C1 segment of cervical spinal cord (tissue), 14 donors: ENCODE data around the gene OR2B6.

Experiments
- DNase-seq, 14 donors: peaks; one replicate each; lab custom pipeline; 2025; lab: John Stamatoyannopoulos, UW

Gene OR2B6

DNA sequence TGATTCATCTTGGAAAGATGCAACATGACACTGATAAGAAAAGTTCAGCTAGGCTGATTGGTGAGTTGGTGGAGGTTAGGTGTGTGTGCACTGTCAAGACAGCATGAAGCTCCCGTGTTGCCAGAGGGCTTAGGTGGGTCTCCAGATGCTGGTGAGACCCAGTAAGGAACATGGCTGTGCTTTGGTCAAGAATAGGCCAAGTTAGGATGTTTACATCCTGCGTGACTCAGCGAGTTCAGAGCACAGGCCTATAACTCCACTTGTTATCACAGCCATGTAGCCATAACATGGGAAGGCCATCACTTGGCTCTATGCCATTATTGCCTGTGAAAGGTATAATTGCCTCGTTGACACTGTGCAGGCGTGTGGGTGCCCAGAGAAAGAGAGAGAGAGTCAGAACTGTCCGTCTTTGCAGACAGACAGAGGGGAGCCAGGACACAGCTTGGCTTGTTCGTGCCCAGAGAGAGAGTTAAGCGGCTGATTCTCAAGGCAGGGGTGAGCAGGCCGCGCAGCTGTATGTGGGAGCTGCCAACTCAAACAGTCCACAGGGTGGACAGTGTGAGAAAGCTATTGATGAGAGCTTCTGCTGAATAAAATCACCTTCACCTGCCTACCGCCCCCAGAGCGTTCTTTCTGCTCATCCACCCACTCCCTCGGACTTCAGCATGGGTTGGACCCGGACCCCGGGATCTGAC, 43.5 kb downstream of the OR2B6 start:
- no peak for DNase-seq

DNA sequence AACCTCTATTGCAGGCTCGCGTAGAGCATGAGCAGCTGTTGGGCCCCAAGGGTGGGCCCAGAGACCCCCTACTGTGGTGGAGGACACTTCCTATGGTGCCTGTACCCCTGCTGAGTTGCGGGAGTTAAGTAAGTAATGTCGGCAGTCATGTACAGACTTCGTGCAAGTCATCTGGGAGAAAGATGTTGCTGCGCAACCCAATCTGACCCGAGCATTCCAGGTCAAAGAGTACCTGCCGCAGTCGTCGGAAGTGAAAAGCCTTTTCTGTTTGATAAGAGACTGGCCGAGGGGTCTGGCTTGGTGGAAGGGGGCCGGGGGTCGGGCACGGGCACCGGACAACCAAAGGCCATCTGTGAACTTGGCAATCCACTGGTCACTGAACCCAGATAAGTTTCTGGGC, 44.3 kb downstream of the OR2B6 start:
- DNase-seq = no peak

DNA sequence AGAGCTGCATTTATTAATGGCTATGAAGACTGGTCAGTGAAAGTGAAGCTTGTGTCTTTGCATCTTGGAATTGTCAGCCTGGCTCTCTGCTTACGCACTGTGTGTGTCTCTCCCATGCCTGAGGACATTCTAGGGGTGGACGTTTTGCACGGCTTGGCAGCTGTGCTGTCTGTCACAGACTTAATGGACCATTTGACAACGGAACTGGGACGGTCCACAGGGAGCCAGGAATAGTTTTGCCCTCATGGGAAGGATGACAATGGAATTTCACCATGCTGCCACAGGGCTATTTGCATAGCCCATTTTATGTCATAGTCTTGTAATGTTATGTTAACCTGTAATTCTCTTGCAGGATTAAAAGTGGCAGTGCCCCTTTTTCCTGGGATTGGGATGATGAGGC, 44.7 kb downstream of the OR2B6 start:
- no peak for DNase-seq

DNA sequence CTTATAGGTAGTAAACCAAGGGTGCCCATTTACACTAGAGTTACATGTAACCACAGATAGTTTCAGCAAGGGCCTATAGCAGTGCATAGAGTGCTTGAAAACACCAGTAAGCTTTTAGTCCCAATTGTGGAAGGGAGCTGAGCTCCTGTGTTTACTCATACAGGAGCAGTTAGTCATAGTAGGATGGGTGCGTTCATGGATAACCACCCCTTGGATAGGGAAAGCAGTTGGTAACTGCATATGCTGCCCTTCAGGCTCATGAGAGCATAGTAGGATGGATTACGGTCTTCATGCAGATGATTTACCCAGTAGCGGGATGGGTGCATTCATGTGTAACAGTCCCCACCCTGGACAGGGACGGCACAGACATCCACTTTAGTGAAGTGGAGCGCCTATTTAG, 45.1 kb downstream of the OR2B6 start:
- no peak for DNase-seq

DNA sequence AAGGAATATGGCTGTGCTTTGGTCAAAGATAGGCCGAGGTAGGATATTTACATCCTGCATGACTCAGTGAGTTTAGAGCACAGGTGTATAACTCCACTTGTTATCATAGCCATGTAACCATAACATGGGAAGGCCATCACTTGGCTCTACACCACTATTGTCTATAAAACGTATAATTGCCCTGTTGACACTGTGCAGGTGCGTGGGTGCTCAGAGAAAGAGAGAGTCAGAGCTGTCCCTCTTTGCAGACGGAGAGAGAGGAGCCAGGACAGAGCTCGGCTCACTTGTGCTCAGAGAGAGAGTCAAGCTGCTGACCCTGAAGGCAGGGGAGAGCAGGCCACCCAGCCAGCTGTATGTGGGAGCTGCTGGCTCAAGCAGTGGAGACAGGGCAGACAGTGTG, 46.0 kb downstream of the OR2B6 start:
- no peak for DNase-seq

DNA sequence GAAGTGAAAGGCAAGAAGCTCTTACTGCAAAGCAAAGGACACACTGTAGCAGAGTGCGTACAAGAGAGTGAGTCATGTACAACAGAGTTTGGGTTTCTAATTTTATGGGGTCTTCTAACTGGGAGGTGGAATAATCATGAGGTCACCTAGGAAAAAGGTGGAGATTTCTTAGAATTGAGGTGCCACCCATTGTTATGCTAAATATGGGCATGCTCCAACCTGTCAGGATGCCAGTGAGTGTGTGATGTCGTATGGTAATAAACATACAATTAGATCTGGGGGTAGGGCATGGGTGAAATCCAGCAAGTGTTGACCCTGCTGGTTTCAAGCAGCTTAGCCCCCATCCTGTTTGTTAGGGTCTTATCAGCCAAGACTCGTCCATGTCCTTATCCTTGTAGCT, 46.6 kb downstream of the OR2B6 start:
- DNase-seq = no peak

DNA sequence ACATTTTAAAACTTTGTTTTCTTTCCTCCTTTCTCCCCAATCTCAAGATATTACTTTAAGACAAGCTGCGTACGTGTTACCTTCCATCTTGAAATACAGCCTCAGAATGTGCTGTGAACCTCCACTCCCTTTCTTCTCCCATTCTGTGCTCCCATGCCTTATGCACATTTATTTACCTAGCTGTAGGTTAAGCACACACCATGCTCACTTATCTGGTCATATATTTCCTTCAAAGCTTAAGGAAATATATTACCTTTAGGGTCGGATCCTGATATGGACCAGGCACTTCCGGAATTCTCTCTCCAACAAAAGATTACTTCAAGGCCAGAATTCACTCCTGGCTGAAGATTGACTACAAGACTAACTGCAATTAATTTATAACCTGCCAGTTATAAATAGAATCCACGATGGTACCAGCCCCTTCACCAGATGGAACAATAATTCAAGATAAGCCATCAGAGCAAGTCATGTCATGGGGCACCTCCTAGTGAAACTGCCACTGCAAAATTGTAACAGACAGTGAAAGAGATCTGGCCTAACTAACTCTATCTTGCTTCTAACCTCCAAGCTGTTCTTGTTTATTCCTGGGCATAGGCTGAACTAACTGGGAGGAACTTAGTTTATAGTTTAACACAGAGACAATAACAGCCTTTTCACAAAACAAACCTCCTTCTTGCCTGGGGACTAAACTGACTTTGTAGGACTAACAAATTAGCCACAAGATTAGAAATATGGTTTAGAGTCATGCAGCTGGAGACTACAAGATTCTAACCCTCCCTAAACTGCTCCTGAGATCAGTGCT, 47.5 kb downstream of the OR2B6 start:
- DNase-seq = no peak

DNA sequence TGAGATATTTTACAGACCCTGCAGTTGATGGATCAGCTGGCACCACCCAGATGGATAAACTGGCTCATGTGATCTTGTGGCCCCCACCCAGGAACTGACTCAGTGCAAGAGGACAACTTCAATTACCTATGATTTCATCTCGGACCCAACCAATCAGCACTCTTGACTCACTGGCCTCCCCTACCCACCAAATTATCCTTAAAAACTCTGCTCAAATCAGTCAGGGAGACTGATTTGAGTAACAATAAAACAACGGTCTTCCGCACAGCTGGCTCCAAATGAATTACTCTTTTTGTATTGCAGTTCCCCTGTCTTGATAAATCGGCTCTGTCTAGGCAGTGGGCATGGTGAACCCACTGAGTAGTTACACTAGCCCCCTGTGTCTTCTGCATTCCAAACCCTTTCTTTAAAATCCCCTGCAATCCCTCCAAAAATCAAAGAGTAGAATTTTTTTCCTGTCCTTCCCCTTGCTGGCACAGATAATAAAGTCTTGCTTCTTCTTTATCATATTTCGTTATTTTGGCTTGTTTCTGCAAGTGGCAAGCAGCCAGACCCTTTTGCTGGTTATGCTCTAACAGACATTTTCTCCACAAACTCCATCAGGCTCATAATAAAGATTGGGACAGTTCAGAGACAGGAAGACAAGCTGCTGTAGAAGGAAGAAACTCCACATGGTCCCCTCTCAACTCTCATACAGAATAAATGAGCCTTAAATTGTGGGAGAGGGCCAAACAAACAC, 48.3 kb downstream of the OR2B6 start:
- DNase-seq = no peak

DNA sequence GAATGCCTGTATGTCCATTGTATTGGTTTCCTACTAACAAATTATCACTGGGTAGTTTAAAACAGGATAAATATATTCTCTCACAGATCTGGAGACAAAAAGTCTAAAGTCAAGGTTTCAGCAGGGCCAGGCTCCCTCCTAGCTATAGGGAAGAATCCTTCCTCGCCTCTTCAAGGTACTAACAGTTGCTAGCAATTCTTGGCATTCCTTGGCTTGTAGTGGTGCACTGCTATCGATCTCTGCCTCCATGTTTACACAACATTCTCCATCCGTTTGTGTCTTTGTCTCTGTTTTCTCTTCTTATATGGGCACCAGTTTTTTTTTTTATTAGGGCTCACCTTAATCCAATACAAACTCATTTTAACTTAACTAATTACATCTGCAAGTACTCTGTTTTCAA, 48.9 kb downstream of the OR2B6 start:
- no peak for DNase-seq
